ENCODE results near the gene CEP20. TPM values are rescaled to one million over a fixed set of nuclear protein-coding genes. Genes with fewer than 3 reads are reported as not detected.

The CEP20 gene
- total RNA-seq = 41.5 and 42.2 TPM in 2 replicates

GRCh38 chr16:15888072-15888976 lies at the start of gene CEP20:
TSS of gene CEP20 (minus strand) at chr16:15888603. CDS start at chr16:15888585, 18 bp downstream.

GRCh38 chr16:15856901-15857698 lies 31.3 kb downstream of the CEP20 start, which contains the start of gene MYH11:
TSS of gene MYH11 (minus strand) at chr16:15857028. CDS start at chr16:15838252, 18,776 bp downstream.

Other genes with a start within 250 kb of the CEP20 start
- gene MARF1, start 245.4 kb downstream of the CEP20 start, total RNA-seq = 5.5 and 11.2 TPM in 2 replicates
- gene NDE1, start 238.4 kb downstream of the CEP20 start, total RNA-seq = 67.0 and 87.6 TPM in 2 replicates
- gene MYH11, start 31.6 kb downstream of the CEP20 start, total RNA-seq = not detected in 2 replicates
- gene ABCC1, start 61.0 kb upstream of the CEP20 start, total RNA-seq = 14.1 and 17.9 TPM in 2 replicates

Measured in hair follicular keratinocyte (primary cell).